PC-9 (cell line): ENCODE measurements around the gene KCNE4. TPM values are rescaled to one million over a fixed set of nuclear protein-coding genes. Genes with fewer than 3 reads are reported as not detected.

ENCODE experiments used
- BruUV-seq: library from RNA; stranded (reverse); fragments of 400-500 nt; replicated peaks from 2 replicates; lab custom pipeline; 2021; lab: Mats Ljungman, UMichigan
- CTCF ChIA-PET: fragments of 300-600 bp; sonication (Branson Sonifier 250); formaldehyde crosslinking; loops from one replicate; lab custom pipeline; 2022; ENCODE audit warnings: antibody characterized with exemption; lab: Charles Lee
- POLR2A ChIA-PET: fragments of 300-600 bp; sonication (Branson Sonifier 250); formaldehyde crosslinking; loops from one replicate; lab custom pipeline; 2022; ENCODE audit warnings: antibody characterized with exemption; ENCODE audit not compliant: unreplicated experiment; lab: Charles Lee
- DNase-seq, 2 experiments: peaks; one replicate each; pipeline versions ENCODE4 v3.0.0 to v3.0.0-alpha.2; 2015 to 2022; ENCODE audit warnings: mixed read lengths in 1 of 2
- H2AFZ ChIP-seq: fragments of 200-600 bp; sonication (generic); 2 replicates; pipeline ENCODE4 v1.8.1; 2017; ENCODE audit warnings: antibody characterized with exemption
- H3F3A ChIP-seq: fragments of 200-600 bp; sonication (generic); 2 replicates; pipeline ENCODE4 v1.8.1; 2017; ENCODE audit warnings: antibody characterized with exemption, mild to moderate bottlenecking, low read depth; ENCODE audit not compliant: insufficient read depth
- H3K27ac ChIP-seq: fragments of 200-600 bp; sonication (generic); 2 replicates; pipeline ENCODE4 v1.6.1; 2016; ENCODE audit warnings: mixed run types
- H3K27me3 ChIP-seq: fragments of 200-600 bp; sonication (generic); 2 replicates; pipeline ENCODE4 v1.6.1; 2016; ENCODE audit warnings: low read depth, mixed run types; ENCODE audit not compliant: insufficient read depth
- H3K36me3 ChIP-seq: fragments of 200-600 bp; sonication (generic); 2 replicates; pipeline ENCODE4 v1.6.1; 2016; ENCODE audit warnings: low read depth, mixed run types
- H3K4me1 ChIP-seq: fragments of 200-600 bp; sonication (generic); replicated peaks from 2 replicates; pipeline ENCODE4 v1.6.1; 2016; ENCODE audit warnings: mixed run types; ENCODE audit not compliant: insufficient read depth
- H3K4me2 ChIP-seq: fragments of 200-600 bp; sonication (generic); 2 replicates; pipeline ENCODE4 v1.6.1; 2017; ENCODE audit warnings: mixed run types
- H3K4me3 ChIP-seq: fragments of 200-600 bp; sonication (generic); 2 replicates; pipeline ENCODE4 v1.6.1; 2016; ENCODE audit warnings: mixed run types
- H3K79me2 ChIP-seq: fragments of 200-600 bp; sonication (generic); 2 replicates; pipeline ENCODE4 v1.6.1; 2017; ENCODE audit warnings: low read depth, mixed run types
- H3K9me2 ChIP-seq: fragments of 200-600 bp; sonication (generic); 2 replicates; pipeline ENCODE4 v1.8.1; 2017; ENCODE audit warnings: mild to moderate bottlenecking; ENCODE audit not compliant: insufficient read depth
- H3K9me3 ChIP-seq: fragments of 200-600 bp; sonication (generic); 2 replicates; pipeline ENCODE4 v1.8.1; 2016; ENCODE audit warnings: low read depth; ENCODE audit not compliant: insufficient read depth
- H4K20me1 ChIP-seq: fragments of 200-600 bp; sonication (generic); 2 replicates; pipeline ENCODE4 v1.8.1; 2017; ENCODE audit not compliant: insufficient read depth
- CTCF ChIP-seq: fragments of 200-600 bp; sonication (generic); conservative IDR thresholded peaks from 2 replicates; pipeline ENCODE4 v1.6.1; 2017; ENCODE audit warnings: mixed run types, antibody characterized with exemption, mild to moderate bottlenecking, moderate library complexity
- EZH2 ChIP-seq: fragments of 200-600 bp; sonication (generic); IDR thresholded peaks from 2 replicates; pipeline ENCODE4 v1.8.0; 2017; ENCODE audit warnings: antibody characterized with exemption, low read depth
- intact Hi-C: fragments of 100-400 bp; cut with micrococcal nuclease; formaldehyde crosslinking; loops from one replicate; pipeline ENCODE4 v1.10.0; 2022; ENCODE audit not compliant: unreplicated experiment
- total RNA-seq: library from RNA; stranded (reverse); gene quantifications from 2 replicates; pipeline ENCODE4 v1.2.3, GENCODE V29; 2021

The KCNE4 gene
- total RNA-seq, 1 experiment from 2014 or later: 0.11 TPM

- no peaks in the 10 kb centered on the region for H3K9me2 ChIP-seq
- H3K79me2 ChIP-seq: no peaks in the 10 kb centered on the region
- no peaks in the 10 kb centered on the region for H4K20me1 ChIP-seq
- no peak overlapping the region for H3K4me2 ChIP-seq
- H3K4me3 ChIP-seq: no peak overlapping the region
- DNase-seq: peak in 1 of 2 experiments; percentile 51
- peak; percentile 86 for TF ChIP-seq CTCF
- no peak for TF ChIP-seq EZH2
- ChIA-PET POLR2A (interaction anchor here (0.7 kb wide), 1 partner anchor 129 kb away, joined by 6 read pairs; no protein-coding TSS in a partner anchor), CTCF (interaction anchor here (0.7 to 0.9 kb wide), 3 partner anchors 119 to 128 kb away, joined by 3 to 4 read pairs (median 3); no protein-coding TSS in a partner anchor)
- BruUV-seq: no TSS peak
- H2AFZ ChIP-seq: no peak overlapping the region
- no peaks in the 10 kb centered on the region for H3K36me3 ChIP-seq
- no peak overlapping the region for H3K27ac ChIP-seq
- H3K4me1 ChIP-seq: peaks cover 5% of the 10 kb centered on the region; the same call in 1 of the 2 replicates
- H3K9me3 ChIP-seq: peaks cover 6% of the 10 kb centered on the region; the same call in 1 of the 2 replicates
- no peaks in the 10 kb centered on the region for H3K27me3 ChIP-seq
- intact Hi-C loops: loop anchor here (1.0 to 5.0 kb wide), 5 partner anchors 119 to 697 kb away; no protein-coding TSS in a partner anchor
- no peaks in the 10 kb centered on the region for H3F3A ChIP-seq
Observed at GRCh38 chr2:223101340-223102039, 49.5 kb downstream of the KCNE4 start.

DNA sequence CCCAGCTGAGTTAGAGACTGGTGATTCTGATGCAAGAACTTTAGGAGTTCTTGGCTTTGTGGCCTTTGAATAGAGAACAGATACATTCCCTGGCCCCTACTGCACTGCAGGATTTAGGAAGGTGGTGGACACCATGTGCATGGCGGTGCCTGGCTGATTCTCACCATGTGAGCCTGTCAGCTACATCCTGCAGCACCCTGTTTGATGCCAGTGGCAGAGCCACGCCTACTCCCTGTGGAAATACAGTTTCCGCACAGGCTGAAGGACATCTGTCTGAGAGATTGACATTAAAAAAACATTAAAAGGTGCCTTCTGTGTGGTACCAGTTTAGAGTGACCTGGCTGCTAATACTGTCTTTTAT is 50.0 kb downstream of the KCNE4 start:
- Histone ChIP-seq H3K79me2 (no peaks in the 10 kb centered on the region), H4K20me1 (no peaks in the 10 kb centered on the region), H3K4me2 (no peak overlapping the region), H3K4me3 (no peak overlapping the region), H3K36me3 (no peaks in the 10 kb centered on the region), H3K9me3 (peaks cover 6% of the 10 kb centered on the region; the same call in 1 of the 2 replicates), H3K27ac (no peak overlapping the region), H3K27me3 (no peaks in the 10 kb centered on the region), H2AFZ (no peak overlapping the region), H3K9me2 (no peaks in the 10 kb centered on the region), H3K4me1 (peaks cover 5% of the 10 kb centered on the region; the same call in 1 of the 2 replicates), H3F3A (no peaks in the 10 kb centered on the region)
- no TSS peak for BruUV-seq
- CTCF ChIA-PET: interaction anchor here (0.6 to 0.9 kb wide), 2 partner anchors 120 to 127 kb away, joined by 3 read pairs; no protein-coding TSS in a partner anchor
- POLR2A ChIA-PET: no interaction called here
- intact Hi-C loops: loop anchor here (5.0 kb wide), 2 partner anchors 130 to 185 kb away; no protein-coding TSS in a partner anchor
- no peak for TF ChIP-seq EZH2
- peak; percentile 29; the same call in 1 of the 2 replicates for TF ChIP-seq CTCF
- DNase-seq: no peak

DNA sequence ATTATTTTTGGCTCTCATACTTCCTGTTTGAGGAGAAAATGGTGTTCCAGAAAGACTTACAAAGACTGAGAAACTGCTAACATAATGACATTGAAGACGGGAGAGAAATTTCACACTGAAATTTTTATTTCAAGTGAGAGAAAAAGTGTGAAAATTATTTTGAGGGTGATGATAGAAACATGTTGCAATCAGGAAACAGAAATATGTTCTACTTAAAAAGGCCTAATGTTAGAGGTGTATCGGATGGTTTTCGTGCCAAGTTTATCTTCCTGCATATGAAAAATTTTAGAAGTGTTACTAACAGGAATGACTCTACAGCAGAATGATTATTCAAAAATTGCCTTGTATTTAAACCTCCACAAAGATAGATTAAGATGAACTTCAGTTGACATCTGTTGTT is 50.5 kb downstream of the KCNE4 start:
- no peak for DNase-seq
- H2AFZ ChIP-seq: no peak overlapping the region
- no peaks in the 10 kb centered on the region for H3F3A ChIP-seq
- H3K4me2 ChIP-seq: no peak overlapping the region
- intact Hi-C loops: loop anchor here (5.0 kb wide), 2 partner anchors 130 to 185 kb away; no protein-coding TSS in a partner anchor
- no peaks in the 10 kb centered on the region for H3K9me2 ChIP-seq
- no peak overlapping the region for H3K4me3 ChIP-seq
- no peak overlapping the region for H3K27ac ChIP-seq
- H4K20me1 ChIP-seq: no peaks in the 10 kb centered on the region
- no TSS peak for BruUV-seq
- no peaks in the 10 kb centered on the region for H3K27me3 ChIP-seq
- POLR2A ChIA-PET: no interaction called here
- TF ChIP-seq EZH2 (no peak), CTCF (no peak)
- peaks cover 6% of the 10 kb centered on the region; the same call in 1 of the 2 replicates for H3K9me3 ChIP-seq
- peaks cover 5% of the 10 kb centered on the region; the same call in 1 of the 2 replicates for H3K4me1 ChIP-seq
- no peaks in the 10 kb centered on the region for H3K36me3 ChIP-seq
- CTCF ChIA-PET: interaction anchor here (0.6 kb wide), 1 partner anchor 126 kb away, joined by 3 read pairs; no protein-coding TSS in a partner anchor
- no peaks in the 10 kb centered on the region for H3K79me2 ChIP-seq
